Measurements from ENCODE around the gene PAQR7.

The PAQR7 gene

GRCh38 chr1:25902462-25902861 lies 27.0 kb upstream of the PAQR7 start:
- in situ Hi-C loops (cut with MboI; ENCODE audit: low sequenced_read_pairs) = no loop called here

GRCh38 chr1:25900219-25900618 lies 24.7 kb upstream of the PAQR7 start:
- in situ Hi-C loops (cut with MboI; ENCODE audit: low sequenced_read_pairs) = no loop called here

GRCh38 chr1:25899792-25900191 lies 24.3 kb upstream of the PAQR7 start:
- in situ Hi-C loops (cut with MboI; ENCODE audit: low sequenced_read_pairs) = no loop called here

- in situ Hi-C loops (cut with MboI; ENCODE audit: low sequenced_read_pairs) = no loop called here
Observed at GRCh38 chr1:25898223-25899015, 22.9 kb upstream of the PAQR7 start.

- in situ Hi-C loops (cut with MboI; ENCODE audit: low sequenced_read_pairs) = no loop called here
Observed at GRCh38 chr1:25897754-25898153, 22.2 kb upstream of the PAQR7 start.

GRCh38 chr1:25896266-25896665 lies 20.8 kb upstream of the PAQR7 start:
- in situ Hi-C loops (cut with MboI; ENCODE audit: low sequenced_read_pairs) = no loop called here

GRCh38 chr1:25895365-25895990 lies 20.0 kb upstream of the PAQR7 start:
- in situ Hi-C loops (cut with MboI; ENCODE audit: low sequenced_read_pairs) = no loop called here

GRCh38 chr1:25893116-25893515 lies 17.6 kb upstream of the PAQR7 start:
- in situ Hi-C loops (cut with MboI; ENCODE audit: low sequenced_read_pairs) = no loop called here

GRCh38 chr1:25891606-25892005 lies 16.1 kb upstream of the PAQR7 start:
- in situ Hi-C loops (cut with MboI; ENCODE audit: low sequenced_read_pairs) = no loop called here

- in situ Hi-C loops (cut with MboI; ENCODE audit: low sequenced_read_pairs) = no loop called here
Observed at GRCh38 chr1:25890239-25891034, 14.9 kb upstream of the PAQR7 start.

- in situ Hi-C loops (cut with MboI; ENCODE audit: low sequenced_read_pairs) = no loop called here
Observed at GRCh38 chr1:25889470-25889869, 14.0 kb upstream of the PAQR7 start.

GRCh38 chr1:25888426-25888987 lies 13.0 kb upstream of the PAQR7 start:
- in situ Hi-C loops (cut with MboI; ENCODE audit: low sequenced_read_pairs) = no loop called here

- in situ Hi-C loops (cut with MboI; ENCODE audit: low sequenced_read_pairs) = no loop called here
Observed at GRCh38 chr1:25885602-25886001, 10.1 kb upstream of the PAQR7 start.

- in situ Hi-C loops (cut with MboI; ENCODE audit: low sequenced_read_pairs) = no loop called here
Observed at GRCh38 chr1:25881266-25881665, 5.8 kb upstream of the PAQR7 start.

GRCh38 chr1:25880518-25880917 lies 5.0 kb upstream of the PAQR7 start:
- in situ Hi-C loops (cut with MboI; ENCODE audit: low sequenced_read_pairs) = no loop called here

GRCh38 chr1:25879675-25880074 lies 4.2 kb upstream of the PAQR7 start:
- in situ Hi-C loops (cut with MboI; ENCODE audit: low sequenced_read_pairs) = no loop called here

- in situ Hi-C loops (cut with MboI; ENCODE audit: low sequenced_read_pairs) = no loop called here
Observed at GRCh38 chr1:25878690-25879089, 3.2 kb upstream of the PAQR7 start.

- in situ Hi-C loops (cut with MboI; ENCODE audit: low sequenced_read_pairs) = no loop called here
Observed at GRCh38 chr1:25877155-25877554, 1.6 kb upstream of the PAQR7 start.

- in situ Hi-C loops (cut with MboI; ENCODE audit: low sequenced_read_pairs) = no loop called here
Observed at GRCh38 chr1:25876693-25877077, 1.2 kb upstream of the PAQR7 start.

GRCh38 chr1:25875856-25876692 lies 566 bp upstream of the PAQR7 start:
- in situ Hi-C loops (cut with MboI; ENCODE audit: low sequenced_read_pairs) = no loop called here
